ENCODE results near the gene SBNO2.
A peak's percentile ranks its signal among the peaks of the same experiment; 100 is the strongest.
"Not testable (repeated sequence)": the region's sequence is repeated elsewhere in the genome, so short reads cannot be mapped to it uniquely, and the experiment has no call there.

The SBNO2 gene

DNA sequence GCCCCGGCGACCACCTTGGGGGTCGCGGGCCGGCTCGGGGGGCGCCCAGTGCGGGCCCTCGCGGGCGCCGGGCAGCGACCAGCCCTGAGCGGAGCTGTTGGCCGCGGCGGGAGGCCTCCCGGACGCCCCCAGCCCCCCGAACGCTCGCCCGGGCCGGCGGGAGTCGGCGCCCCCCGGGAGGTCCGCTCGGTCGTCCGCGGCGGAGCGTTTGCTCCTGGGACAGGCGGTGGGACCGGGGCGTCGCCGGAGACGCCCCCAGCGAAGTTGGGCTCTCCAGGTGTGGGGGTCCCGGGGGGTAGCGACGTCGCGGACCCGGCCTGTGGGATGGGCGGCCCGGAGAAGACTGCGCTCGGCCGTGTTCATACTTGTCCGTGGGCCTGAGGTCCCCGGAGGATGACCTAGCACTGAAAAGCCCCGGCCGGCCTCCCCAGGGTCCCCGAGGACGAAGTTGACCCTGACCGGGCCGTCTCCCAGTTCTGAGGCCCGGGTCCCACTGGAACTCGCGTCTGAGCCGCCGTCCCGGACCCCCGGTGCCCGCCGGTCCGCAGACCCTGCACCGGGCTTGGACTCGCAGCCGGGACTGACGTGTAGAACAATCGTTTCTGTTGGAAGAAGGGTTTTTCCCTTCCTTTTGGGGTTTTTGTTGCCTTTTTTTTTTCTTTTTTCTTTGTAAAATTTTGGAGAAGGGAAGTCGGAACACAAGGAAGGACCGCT lies 32.2 kb upstream of the SBNO2 start:
- no peak for DNase-seq

DNA sequence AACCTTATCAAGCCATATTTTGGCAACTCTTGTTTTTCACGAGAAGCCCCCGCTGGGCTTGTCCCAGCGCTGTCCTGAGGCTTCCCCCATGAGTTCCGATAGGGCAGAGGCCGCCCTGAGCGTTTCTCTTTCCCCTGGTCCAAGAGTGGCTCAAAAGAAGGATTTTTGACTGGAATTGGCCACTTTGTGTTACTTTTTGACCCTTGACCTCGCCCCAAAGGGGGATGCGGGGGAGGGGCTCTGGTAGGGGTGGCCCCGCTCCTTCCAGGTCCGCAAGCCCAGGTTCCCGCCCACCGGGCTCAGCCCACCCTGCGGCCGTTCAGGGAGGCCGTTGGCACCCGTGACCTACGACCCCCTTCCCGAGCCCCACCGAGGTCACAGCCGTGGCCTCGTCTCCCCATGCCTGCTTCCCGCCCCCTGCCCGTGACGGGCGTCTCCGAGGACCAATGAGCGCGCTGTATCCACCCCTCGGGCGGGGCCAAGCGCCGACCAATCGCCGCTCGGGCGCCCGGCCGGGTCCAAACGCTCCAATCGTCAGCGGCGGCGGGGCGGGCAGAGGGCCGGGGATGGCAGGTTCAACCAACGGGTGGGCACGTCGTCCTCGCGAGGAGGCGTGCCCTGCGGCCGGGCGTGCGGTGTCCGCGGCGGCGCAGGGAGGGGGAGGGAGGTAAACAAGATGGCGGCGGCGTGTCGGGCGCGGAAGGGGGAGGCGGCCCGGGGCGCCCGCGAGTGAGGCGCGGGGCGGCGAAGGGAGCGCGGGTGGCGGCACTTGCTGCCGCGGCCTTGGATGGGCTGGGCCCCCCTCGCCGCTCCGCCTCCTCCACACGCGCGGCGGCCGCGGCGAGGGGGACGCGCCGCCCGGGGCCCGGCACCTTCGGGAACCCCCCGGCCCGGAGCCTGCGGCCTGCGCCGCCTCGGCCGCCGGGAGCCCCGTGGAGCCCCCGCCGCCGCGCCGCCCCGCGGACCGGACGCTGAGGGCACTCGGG lies 31.3 kb upstream of the SBNO2 start, which contains the start of gene STK11:
TSS of gene STK11 (plus strand) at position 665 of the 986 bp plus-strand sequence. CDS start 1,136 bp downstream, outside the sequence.
- DNase-seq = peak; percentile 99

DNA sequence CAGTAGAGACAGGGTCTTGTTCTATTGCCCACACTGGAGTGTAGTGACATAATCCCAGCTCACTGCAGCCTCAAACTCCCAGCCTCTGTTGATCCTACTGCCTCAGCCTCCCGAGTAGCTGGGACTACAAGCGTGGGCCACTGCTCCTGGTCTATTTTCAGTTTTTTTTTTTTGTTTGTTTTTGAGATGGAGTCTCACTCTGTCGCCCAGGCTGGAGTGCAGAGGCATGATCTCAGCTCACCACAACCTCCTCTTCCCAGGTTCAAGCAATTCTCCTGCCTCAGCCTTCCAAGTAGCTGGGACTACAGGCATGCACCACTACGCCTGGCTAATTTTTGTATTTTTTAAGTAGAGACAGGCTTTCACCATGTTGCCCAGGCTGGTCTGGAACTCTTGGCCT lies 26.5 kb upstream of the SBNO2 start:
- DNase-seq = not testable (repeated sequence)

DNA sequence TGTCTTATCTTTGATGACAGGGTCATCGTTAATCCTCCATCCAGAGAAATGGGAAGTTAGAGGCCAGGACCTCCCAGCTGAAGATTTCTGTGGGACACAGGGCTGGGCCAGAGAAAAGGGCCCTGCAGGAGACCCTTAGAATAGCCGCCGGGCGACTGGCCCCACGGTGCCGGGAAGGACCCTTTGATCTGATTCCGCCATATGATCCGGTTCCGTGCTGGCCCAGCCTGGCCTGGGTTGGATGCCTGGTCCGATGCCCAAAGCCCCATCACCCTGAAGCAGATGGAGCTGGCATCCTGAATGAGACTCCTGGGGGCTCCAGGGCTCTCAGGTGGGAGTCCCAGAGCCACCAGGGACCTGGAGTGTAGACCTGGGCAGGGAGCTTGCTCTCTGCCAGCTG lies 25.5 kb upstream of the SBNO2 start:
- DNase-seq = no peak

DNA sequence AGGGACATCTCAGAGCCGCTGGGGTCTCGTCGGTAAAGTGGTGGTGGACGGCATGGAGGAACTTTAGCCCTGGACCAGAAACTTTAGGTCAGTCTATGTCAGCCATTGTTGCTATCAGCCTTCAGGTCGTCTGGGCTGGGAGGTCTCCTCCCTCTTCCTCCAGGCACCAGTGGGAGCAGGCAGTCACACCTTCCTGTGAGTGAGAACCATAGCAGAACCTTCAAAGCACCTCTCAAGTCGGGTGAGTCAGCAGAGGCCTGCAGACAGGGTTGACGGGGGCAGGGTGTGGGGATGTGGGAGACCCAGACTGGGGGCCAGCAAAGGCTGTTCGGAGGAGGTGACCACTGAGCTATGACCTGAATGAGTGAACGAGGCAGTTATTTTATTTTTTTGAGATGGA lies 15.4 kb upstream of the SBNO2 start:
- peak; percentile 56 for DNase-seq

DNA sequence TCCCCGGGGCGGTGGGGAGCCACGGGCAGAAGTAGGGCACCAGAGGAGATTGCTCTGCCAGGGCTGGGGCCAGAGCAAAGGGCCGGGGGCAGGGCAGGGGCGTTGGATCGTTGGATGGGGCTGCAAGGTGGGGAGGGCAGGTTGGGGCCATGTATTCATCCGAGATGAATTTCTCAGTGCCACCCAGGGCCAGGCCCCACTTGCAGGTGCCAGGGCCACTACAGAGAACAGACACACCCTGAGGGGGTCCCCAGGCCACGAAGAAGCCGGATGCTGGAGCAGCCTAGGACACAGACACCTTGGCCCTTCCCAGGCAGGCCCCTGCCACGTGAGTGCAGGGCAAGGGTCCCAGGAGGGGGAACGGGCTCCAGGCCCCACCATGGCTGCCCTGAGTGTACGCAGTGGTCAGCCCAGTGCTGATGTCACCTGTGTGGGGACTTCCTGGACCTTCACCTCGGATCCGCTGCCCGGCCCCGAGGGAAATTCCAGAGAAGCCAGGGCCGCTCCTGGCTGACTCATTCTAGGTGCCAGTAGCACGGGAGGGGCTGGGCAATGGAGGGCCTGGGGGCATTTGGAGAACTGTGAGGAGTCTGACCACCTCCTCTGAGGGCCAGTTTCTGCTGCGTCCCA lies 9.6 kb upstream of the SBNO2 start:
- DNase-seq = no peak

DNA sequence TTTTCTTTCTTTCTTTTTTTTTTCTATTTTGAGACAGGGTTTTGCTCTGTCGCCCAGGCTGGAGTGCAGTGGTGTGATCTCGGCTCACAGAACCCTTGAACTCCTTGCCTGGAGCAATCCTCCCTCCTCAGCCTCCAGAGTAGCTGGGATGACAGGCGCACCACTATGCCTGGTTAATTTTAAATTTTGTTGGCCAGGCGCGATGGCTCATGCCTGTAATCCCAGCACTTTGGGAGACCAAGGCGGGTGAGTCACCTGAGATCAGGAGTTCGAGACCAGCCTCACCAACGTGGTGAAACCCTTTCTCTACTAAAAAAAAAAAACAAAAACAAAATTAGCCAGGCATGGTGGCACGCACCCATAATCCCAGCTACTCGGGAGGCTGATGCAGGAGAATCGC lies 8.7 kb upstream of the SBNO2 start:
- DNase-seq = no peak

DNA sequence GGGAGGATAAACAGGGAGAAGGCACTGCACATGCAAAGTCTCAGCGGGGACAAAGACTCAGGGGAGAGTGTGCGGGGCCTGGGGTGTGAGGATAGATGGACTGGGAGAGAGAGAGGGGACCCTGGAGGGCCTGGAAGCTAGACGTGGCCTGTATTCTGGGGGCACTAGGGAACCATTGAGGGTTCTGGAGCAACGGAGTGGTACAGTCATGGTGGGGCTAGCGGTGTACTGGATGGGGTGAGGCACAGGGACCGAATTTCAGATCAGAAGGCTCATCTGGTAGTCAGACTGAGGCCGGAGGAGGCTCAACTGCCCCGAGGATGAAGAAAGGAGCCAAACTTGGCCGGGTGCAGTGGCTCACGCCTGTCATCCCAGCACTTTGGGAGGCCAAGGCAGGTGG lies 8.0 kb upstream of the SBNO2 start:
- no peak for DNase-seq

DNA sequence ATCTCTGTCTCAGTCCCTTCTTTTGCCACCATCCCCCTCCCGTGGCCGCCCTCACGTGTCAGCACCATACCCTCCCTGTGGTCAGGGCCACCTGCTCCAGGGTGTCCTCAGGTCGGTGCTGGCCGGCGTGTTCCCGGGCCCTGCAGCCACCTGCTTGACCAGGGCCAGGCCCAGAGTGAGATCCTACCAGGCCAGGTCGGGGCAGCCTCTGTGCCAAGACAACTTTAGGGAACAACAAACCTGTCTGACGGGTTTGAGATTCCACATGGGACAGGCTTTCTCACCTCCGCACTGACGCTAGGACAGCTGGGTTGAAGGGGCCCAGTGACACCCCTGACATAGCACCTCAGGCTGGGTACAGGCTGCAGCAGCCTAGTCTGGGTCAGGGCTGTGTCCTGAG lies 7.5 kb upstream of the SBNO2 start:
- DNase-seq = no peak

DNA sequence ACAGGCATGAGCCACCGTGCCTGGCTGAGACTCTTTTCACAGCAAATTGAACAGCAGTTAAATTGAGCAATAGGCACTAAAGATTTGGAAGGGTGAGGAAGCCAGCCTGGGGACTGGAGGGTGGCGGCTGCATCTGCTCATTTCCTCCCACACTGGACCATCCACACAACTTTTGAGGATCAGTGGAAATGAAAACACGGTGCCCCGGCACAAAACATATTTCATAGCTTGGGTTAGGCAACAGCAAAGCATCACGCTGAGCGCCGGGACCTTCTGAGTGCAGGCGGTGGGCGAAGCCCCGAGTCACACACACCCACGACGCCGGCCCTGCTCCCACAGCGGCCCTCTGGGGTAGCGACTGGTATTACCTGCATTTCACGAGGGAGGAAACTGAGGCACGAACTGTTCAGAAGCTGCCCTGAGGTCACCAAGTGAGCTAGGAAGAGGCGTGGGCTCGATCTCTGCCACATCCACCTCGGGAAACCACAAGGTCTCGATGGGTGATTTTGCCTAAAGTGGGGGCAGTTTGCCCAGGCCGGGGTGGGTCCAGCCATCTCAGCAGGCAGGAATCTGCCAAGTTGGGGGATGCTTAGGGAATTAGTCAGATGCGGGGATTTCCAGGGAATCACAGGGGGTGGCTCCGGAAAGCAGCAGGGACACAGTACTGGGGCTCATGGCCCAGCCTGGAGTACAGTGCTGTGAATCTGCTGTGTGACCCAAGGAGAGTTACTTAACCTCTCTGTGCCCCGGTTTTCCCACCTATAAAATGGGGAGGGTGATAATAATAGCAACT lies 3.5 kb upstream of the SBNO2 start:
- no peak for DNase-seq

DNA sequence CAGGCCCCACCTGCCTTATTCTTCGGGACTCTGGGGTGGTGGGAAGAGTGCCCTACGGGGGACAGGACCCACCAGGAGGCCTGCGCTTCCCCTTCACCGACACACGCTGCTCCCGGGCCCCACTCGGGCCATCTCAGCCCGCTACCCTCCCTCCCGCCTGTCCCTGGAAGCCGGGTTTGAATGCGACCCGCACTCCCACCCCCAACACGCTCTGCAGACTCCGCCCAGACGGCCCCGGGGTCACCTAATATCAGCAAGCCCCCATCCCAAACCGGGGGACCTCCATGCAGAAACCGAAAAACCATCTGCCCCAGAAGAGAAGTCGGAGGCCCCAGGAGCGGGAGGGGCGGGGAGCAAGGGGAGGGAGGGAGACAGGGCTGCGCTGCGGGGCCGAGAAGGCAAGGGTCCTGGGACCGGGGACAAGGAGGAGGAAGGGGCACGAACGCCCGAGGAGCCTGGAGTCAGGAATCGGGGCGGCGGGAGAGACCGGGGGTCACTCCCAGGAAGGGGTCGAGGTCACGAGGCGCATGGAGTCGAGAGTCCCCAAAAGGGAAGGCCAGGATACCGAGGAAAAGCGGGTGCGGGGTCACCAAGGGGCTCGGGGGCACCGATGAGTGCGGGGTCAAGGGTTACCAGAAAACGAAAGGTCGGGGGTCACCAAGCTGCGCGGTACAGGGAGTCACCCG lies 766 bp downstream of the SBNO2 start:
- no peak for DNase-seq

DNA sequence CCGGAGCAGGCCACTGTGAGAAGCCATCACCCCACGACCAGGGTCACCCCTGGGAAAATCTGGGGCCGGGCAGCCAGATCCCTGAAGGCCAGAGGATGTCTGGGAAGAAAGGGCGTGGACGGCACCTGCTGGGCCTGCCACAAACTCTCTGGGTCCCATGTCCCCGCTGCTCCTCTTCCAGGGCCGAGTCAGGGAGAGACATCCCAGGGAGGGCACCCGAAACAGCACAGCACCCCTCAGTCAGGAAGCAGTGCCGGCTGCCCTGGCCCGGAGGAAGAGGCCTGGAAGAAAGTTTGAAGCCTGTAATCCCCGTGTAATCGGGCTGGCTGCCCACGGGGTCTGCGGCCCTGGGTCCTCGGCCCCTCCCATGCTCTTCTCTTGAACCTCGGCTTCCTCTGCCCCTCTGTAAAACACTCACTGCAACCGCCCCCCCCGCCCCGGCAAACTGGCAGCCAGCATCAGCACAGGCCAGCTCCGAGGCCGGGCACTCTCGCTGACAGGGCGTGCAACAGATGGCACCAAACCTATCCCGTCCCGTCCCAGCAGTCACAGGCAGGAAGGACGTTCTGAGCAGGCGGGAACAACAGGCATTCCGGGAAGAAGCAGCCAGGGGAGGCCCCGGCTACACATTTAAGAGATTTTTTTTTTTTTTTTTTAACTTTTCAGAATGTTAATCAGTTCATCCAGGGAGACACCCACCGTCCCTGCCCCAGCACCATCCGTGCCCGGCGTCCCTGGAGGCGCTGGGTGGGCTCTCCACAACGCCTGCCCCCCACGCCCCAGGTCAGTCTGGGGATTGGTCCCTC lies 1.5 kb downstream of the SBNO2 start:
- DNase-seq = no peak

DNA sequence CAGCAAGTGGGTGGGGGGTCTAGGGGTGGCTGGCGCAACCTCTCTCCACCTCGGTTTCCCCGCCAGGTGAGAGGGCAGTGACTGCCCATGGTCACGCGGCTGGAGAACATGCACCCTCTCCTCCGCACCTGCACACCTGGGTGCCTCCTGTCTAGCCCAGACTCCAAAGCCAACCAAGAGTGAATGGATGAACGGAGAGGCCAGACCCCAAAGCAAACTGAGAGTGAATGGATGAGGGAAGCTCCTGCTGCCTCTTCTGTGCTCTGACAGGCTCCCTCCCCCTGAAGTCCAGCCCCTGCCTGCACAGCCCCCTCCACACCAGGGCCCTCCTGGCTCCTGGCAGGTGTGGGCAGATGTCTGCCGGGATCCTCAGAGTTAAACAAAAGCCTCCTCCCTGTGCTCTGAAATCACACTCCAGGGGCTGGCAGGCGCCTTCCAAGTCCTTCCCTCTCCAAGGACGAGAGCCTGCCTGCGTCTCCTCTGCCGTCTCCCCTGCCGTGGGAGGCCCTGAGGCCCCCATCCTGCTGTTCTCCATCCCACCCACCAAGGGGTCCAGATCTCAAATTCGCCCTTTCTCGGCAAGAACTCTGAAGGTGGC lies 2.2 kb downstream of the SBNO2 start:
- DNase-seq = no peak

DNA sequence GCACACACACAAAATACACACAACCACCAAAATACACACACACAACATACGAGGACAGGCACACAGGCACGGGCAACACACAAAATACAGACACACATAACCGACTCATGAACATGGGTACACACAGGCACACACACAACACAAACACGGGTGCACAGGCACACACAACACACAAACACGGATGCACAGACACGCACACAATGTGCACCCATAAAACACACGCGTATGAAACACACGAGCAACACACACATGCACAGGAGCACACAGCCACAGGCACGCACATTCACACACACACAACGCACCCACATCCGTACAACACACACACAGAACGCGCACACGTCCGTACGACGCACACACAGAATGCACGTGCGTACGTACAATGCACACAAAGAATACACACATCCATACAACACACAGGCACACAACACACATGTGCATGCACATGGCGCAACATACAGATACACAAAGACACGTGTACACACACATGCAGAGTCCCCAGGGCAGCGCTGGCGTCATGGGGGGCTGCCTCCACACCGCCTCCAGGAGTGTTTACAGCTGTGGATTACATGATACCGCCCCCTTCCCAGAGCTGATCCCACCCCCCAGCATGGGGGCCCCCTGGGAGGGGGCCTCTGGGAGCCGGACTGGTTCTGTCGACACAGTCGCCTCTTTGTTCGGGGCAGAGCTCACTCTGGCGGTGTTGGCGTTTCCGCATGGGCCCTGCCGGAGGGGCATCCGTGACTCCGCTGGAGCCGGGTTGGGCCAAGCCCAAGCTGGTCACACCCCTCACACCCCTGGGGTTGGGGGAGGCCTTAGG lies 2.9 kb downstream of the SBNO2 start:
- DNase-seq = no peak

DNA sequence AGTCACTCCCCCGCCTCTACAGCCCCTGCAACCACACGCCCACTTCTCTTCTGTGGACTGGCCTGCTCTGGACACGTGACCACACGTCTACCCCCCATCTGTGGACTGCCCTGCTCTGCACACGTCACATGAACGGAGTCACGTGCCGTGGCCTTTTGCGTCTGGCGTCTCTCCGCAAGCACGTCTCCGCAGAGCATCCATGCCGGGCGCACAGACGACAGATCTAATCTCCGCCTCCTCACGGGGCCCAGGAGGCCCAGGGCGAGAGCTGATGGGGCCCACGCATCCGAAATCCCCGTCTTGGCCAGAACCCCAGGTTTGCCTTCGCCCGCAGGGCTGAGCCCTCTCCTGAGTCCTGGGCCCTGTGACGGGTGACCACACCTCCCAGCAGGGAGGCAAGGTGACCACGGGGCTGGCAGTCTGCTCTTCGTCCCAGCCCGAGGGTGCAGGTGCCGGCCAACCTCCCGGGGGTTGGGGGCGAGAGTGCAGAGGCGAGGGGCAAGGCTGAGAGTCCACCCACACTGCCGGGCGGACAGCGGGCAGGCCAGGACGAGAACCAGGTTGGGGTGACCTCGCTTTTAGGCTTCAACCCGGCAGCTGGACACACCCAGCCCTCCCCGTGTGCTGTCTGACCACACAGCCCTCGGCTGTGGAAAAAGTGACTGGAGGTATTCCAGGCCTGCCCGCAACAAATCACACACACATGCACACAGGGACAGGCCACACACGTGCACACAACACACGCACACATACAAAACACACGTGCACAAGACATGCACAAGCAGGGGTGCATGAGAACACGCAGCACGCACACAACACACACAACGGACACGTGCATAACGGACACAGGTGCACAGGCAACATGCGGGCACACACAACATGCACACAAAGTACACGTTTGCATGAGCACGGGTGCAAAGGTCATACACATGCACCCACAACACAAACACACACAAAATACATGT lies 3.9 kb downstream of the SBNO2 start:
- DNase-seq = no peak

DNA sequence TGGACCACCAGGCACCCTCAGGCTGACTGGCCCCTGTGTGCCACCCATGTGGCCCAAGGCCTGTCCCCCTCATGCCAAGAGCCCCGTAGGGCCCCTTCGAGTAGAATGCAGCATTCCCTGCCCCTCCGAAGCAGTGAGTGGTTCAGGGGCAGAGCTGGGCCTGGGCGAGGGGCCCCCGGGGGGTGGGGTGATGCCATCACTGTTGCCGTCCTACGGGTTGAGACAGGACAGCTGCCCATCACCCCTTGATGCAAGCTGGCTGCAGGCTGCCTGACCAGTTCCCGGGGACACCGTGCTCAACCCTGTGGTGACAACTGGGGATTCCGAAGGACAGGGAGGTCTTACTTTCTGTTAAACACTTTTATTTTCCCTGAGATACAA lies 4.7 kb downstream of the SBNO2 start:
- DNase-seq = no peak

DNA sequence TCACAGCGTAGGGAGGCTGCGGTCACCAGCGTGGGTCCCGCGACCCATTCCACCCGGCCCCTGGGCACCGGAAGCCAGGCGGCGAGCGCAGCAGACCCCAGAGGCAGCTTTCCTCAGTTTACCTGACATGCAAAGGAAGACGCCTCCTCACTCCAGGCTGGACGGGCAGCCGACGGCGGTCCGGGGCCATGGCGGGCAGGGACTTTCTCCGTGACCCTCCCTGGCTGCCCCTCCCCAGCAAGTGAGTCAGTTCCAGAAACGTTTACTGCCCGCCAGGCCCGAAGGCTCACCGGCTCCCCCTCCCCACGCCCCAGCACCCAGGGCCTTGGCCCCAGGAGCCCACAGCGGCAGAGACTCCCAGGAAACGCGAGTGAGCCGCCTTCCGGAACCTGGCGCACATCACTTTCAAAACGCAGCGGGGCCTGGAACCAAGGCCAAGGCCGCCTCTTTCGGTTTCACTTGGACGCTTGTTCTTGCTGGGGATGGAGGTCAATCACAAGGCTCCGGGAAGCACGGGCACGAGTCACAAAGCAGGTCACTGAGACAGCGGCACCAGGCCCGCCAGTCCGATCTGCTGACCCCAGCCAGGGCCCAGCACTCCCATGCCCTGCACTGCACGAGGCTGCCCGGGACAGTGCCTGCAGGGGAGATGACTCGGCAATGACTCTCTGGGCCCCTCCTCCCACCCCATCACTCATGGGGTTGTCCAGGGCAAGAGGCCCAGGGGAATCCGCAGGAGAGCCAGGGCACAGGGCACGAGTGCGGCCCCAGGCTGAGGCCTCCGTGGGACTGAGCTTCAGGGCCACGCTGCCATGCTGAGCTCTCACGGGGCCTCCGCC lies 5.3 kb downstream of the SBNO2 start:
- DNase-seq = no peak
